MM.1S (cell line): ENCODE results near the gene KLHL14.
"Not testable (repeated sequence)": the region's sequence is repeated elsewhere in the genome, so short reads cannot be mapped to it uniquely, and the experiment has no call there.

Source experiments
- DNase-seq: peaks from one replicate; pipeline ENCODE4 v3.0.0-alpha.2; 2015
- H2AFZ ChIP-seq: fragments of 300-600 bp; sonication (generic); 2 replicates; pipeline ENCODE4 v1.6.0; 2016; ENCODE audit warnings: antibody characterized with exemption, low read length
- H3F3A ChIP-seq: fragments of 300-600 bp; sonication (generic); 2 replicates; pipeline ENCODE4 v1.6.1; 2016; ENCODE audit warnings: mild to moderate bottlenecking, antibody characterized with exemption, low read length, moderate library complexity, mixed read lengths; ENCODE audit not compliant: insufficient read depth
- H3K27ac ChIP-seq: fragments of 300-600 bp; sonication (generic); 2 replicates; pipeline ENCODE4 v1.5.1; 2016; ENCODE audit warnings: mild to moderate bottlenecking, low read length
- H3K27me3 ChIP-seq: fragments of 300-600 bp; sonication (generic); replicated peaks from 2 replicates; pipeline ENCODE4 v1.6.0; 2016; ENCODE audit warnings: low read length; ENCODE audit not compliant: insufficient read depth
- H3K36me3 ChIP-seq: fragments of 300-600 bp; sonication (generic); replicated peaks from 2 replicates; pipeline ENCODE4 v1.6.1; 2016; ENCODE audit warnings: mild to moderate bottlenecking, low read length, mixed read lengths; ENCODE audit not compliant: insufficient read depth
- H3K4me1 ChIP-seq: fragments of 300-600 bp; sonication (generic); 2 replicates; pipeline ENCODE4 v1.6.1; 2016; ENCODE audit warnings: low read length, mixed read lengths
- H3K4me2 ChIP-seq: fragments of 300-600 bp; sonication (generic); 2 replicates; pipeline ENCODE4 v1.6.0; 2016; ENCODE audit warnings: low read depth, low read length
- H3K4me3 ChIP-seq: fragments of 300-600 bp; sonication (generic); 2 replicates; pipeline ENCODE4 v1.5.1; 2016; ENCODE audit warnings: low read length, mixed read lengths
- H3K79me2 ChIP-seq: fragments of 300-600 bp; sonication (generic); 2 replicates; pipeline ENCODE4 v1.6.1; 2016; ENCODE audit warnings: mixed run types, low read length, mixed read lengths
- H3K9ac ChIP-seq: fragments of 300-600 bp; sonication (generic); 2 replicates; pipeline ENCODE4 v1.6.1; 2016; ENCODE audit warnings: low read length, mixed read lengths
- H3K9me2 ChIP-seq: fragments of 300-600 bp; sonication (generic); replicated peaks from 2 replicates; pipeline ENCODE4 v1.6.1; 2016; ENCODE audit warnings: mild to moderate bottlenecking, low read length, mixed read lengths; ENCODE audit not compliant: insufficient read depth
- H3K9me3 ChIP-seq: fragments of 300-600 bp; sonication (generic); replicated peaks from 2 replicates; pipeline ENCODE4 v1.6.1; 2016; ENCODE audit warnings: mild to moderate bottlenecking, low read length, mixed read lengths; ENCODE audit not compliant: insufficient read depth
- H4K20me1 ChIP-seq: fragments of 300-600 bp; sonication (generic); 2 replicates; pipeline ENCODE4 v1.6.1; 2016; ENCODE audit warnings: mild to moderate bottlenecking, low read length, moderate library complexity, mixed read lengths; ENCODE audit not compliant: insufficient read depth
- EZH2 ChIP-seq: fragments of 300-600 bp; sonication (generic); optimal IDR thresholded peaks from 2 replicates; pipeline ENCODE3; 2017; ENCODE audit warnings: low read depth, mild to moderate bottlenecking, antibody characterized with exemption, low read length, mixed read lengths
- EZH2phosphoT487 ChIP-seq: fragments of 300-600 bp; sonication (generic); IDR thresholded peaks from 2 replicates; pipeline ENCODE4 v1.6.1; 2018; ENCODE audit warnings: antibody characterized with exemption, low read length
- TF ChIP-seq, protein P1 (sequence below): fragments of 300-600 bp; sonication (generic); IDR thresholded peaks from 2 replicates; pipeline ENCODE4 v1.5.1; 2016; ENCODE audit warnings: antibody characterized with exemption, low read length, mixed read lengths

KLHL14 gene

DNA sequence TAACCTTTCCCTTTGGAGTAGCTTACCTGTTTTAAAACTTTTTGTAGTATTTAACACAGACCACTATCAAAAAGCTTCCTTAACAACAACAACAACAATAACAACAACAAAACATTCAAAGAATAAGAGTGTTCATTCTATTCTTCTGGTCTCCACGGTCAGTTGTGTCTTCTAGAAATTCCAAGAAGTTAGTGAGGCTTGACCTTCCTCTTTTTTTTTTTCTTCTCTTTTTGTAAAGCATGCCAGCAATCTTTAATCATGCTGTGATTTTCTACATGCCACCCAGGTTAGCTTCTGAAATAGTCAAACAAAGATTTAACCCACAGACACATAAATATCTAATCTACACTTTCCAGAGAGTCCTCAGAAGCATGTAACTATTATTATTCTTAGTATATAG lies 28.4 kb upstream of the KLHL14 start:
- Histone ChIP-seq H2AFZ (no peak overlapping the region), H3K79me2 (no peaks in the 10 kb centered on the region), H3K27me3 (no peaks in the 10 kb centered on the region), H3K36me3 (no peaks in the 10 kb centered on the region), H3K9me2 (no peaks in the 10 kb centered on the region), H3K27ac (no peak overlapping the region), H3K4me1 (no peaks in the 10 kb centered on the region), H3K4me3 (no peak overlapping the region), H3K9me3 (no peaks in the 10 kb centered on the region), H3F3A (no peaks in the 10 kb centered on the region), H4K20me1 (no peaks in the 10 kb centered on the region), H3K9ac (no peak overlapping the region), H3K4me2 (no peak overlapping the region)
- TF ChIP-seq EZH2phosphoT487 (no peak), EZH2 (no peak)
- TF ChIP-seq, protein P1, sequence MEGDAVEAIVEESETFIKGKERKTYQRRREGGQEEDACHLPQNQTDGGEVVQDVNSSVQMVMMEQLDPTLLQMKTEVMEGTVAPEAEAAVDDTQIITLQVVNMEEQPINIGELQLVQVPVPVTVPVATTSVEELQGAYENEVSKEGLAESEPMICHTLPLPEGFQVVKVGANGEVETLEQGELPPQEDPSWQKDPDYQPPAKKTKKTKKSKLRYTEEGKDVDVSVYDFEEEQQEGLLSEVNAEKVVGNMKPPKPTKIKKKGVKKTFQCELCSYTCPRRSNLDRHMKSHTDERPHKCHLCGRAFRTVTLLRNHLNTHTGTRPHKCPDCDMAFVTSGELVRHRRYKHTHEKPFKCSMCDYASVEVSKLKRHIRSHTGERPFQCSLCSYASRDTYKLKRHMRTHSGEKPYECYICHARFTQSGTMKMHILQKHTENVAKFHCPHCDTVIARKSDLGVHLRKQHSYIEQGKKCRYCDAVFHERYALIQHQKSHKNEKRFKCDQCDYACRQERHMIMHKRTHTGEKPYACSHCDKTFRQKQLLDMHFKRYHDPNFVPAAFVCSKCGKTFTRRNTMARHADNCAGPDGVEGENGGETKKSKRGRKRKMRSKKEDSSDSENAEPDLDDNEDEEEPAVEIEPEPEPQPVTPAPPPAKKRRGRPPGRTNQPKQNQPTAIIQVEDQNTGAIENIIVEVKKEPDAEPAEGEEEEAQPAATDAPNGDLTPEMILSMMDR = no peak
- no peak for DNase-seq

DNA sequence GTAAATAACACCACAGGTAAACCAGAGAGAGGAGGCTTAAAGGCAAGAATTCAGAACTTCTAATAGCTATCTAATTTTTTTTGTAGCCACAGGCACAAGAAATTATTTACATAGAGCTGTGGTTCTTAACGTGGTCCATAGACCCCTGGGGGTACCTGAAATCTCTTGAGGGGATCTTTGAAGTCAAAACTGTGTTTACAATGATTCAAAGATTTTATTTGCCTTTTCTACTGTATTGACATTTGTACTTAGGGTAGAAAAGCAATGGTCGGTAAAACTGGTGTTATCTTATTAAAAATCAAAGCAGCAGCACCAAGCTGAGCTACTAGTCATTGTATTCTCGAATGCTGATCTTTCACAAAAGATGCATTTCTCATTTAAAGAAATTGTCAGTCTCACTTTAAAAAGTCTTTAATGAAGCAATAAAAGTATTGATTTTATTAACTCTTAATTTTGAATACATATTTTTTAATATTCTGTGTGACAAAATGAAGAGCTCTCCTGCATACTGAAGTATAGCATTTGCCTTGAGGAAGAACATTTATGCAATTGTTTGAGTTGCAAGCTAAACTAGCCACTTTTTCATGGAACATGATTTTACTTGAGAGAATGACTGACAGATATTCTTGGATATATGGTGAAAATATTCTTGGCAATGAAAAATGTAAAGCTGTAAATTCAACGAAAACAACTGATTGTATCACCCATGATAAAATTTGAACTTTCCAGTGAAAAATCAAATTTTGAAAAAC lies 25.6 kb upstream of the KLHL14 start:
- H3K27me3 ChIP-seq = no peaks in the 10 kb centered on the region
- no peak overlapping the region for H3K4me2 ChIP-seq
- H3K79me2 ChIP-seq = no peaks in the 10 kb centered on the region
- H2AFZ ChIP-seq = no peak overlapping the region
- H3F3A ChIP-seq = no peaks in the 10 kb centered on the region
- no peaks in the 10 kb centered on the region for H3K9me2 ChIP-seq
- H3K4me3 ChIP-seq = no peak overlapping the region
- H4K20me1 ChIP-seq = no peaks in the 10 kb centered on the region
- H3K9ac ChIP-seq = no peak overlapping the region
- TF ChIP-seq EZH2 (no peak), EZH2phosphoT487 (no peak)
- TF ChIP-seq, protein P1 = no peak
- no peaks in the 10 kb centered on the region for H3K36me3 ChIP-seq
- H3K4me1 ChIP-seq = no peaks in the 10 kb centered on the region
- H3K9me3 ChIP-seq = no peaks in the 10 kb centered on the region
- H3K27ac ChIP-seq = no peak overlapping the region
- no peak for DNase-seq

DNA sequence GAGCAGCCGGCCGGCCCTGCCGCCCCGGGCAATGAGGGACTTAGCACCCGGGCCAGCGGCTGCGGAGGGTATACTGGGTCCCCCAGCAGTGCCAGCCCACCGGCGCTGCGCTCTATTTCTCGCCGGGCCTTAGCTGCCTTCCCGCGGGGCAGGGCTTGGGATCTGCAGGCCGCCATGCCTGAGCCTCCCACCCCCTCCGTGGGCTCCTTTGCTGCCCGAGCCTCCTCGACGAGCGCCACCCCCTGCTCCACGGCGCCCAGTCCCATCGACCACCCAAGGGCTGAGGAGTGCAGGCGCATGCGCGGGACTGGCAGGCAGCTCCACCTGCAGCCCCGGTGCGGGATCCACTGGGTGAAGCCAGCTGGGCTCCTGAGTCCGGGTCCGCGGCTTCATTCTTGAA lies 21.8 kb upstream of the KLHL14 start:
- H3K36me3 ChIP-seq, H2AFZ ChIP-seq, H3K27me3 ChIP-seq, H3K79me2 ChIP-seq, H3K4me3 ChIP-seq, H3K9me3 ChIP-seq, H3F3A ChIP-seq, DNase-seq, H3K4me2 ChIP-seq, H3K4me1 ChIP-seq, H3K9me2 ChIP-seq, H3K27ac ChIP-seq, H3K9ac ChIP-seq, H4K20me1 ChIP-seq: not testable (repeated sequence)

DNA sequence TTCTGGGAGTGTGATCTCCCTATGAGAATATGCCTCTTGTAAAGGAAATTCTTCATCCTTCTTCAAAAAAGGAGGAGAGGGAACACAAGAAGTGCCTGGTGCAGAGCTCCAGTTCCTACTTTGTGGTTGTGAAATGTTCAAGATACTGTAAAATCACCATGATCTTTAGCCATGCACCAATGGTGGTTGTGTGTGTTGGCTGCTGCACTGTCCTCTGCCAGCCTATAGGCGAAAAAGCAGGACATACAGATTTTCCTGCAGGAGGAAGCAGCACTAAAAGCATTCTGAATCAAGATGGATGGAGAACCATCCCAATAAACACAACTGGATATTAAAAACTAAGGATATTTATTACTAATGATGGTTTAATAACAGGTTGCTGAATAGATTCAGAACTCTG lies 6.2 kb upstream of the KLHL14 start:
- TF ChIP-seq EZH2 = no peak
- TF ChIP-seq EZH2phosphoT487 = no peak
- TF ChIP-seq, protein P1 = no peak
- Histone ChIP-seq H3K4me1 (no peaks in the 10 kb centered on the region), H3K9me3 (no peaks in the 10 kb centered on the region)

More for the DNA sequence above, 6.2 kb upstream of the KLHL14 start:
- Histone ChIP-seq H3K36me3 (no peaks in the 10 kb centered on the region), H3K9me2 (no peaks in the 10 kb centered on the region), H3K79me2 (no peaks in the 10 kb centered on the region), H3K27ac (no peak overlapping the region), H4K20me1 (no peaks in the 10 kb centered on the region), H3K27me3 (no peaks in the 10 kb centered on the region), H2AFZ (no peak overlapping the region), H3K9ac (no peak overlapping the region), H3F3A (no peaks in the 10 kb centered on the region), H3K4me3 (no peak overlapping the region), H3K4me2 (no peak overlapping the region)
- DNase-seq = no peak
